HepG2 (cell line): ENCODE measurements around the gene ANKLE1. TPM values are rescaled to one million over a fixed set of nuclear protein-coding genes. Genes with fewer than 3 reads are reported as not detected.
A peak's percentile ranks its signal among the peaks of the same experiment; 100 is the strongest.

Source experiments
- ARHGAP35 ChIP-seq: sonication (generic); formaldehyde crosslinking; IDR thresholded peaks from 2 replicates; pipeline ENCODE4 v1.9.0; 2022; ENCODE audit warnings: mild to moderate bottlenecking, inconsistent platforms, moderate library complexity, missing genetic modification reagents, borderline replicate concordance
- CEBPG ChIP-seq: IDR thresholded peaks from 2 replicates; pipeline ENCODE4 v1.6.1; 2016
- CENPX ChIP-seq: sonication (generic); formaldehyde crosslinking; IDR thresholded peaks from 2 replicates; pipeline ENCODE4 v1.9.0; 2021; ENCODE audit warnings: mild to moderate bottlenecking, missing genetic modification reagents, moderate library complexity
- ETV5 ChIP-seq: IDR thresholded peaks from 2 replicates; pipeline ENCODE4 v1.6.1; 2018; ENCODE audit warnings: missing biosample characterization, missing genetic modification reagents, inconsistent platforms, borderline replicate concordance
- GABPB1 ChIP-seq: IDR thresholded peaks from 2 replicates; pipeline ENCODE4 v1.6.1; 2016; ENCODE audit warnings: mild to moderate bottlenecking, missing genetic modification reagents, moderate library complexity, missing compliant biosample characterization
- KLF6 ChIP-seq: IDR thresholded peaks from 2 replicates; pipeline ENCODE4 v1.8.0; 2016; ENCODE audit warnings: missing biosample characterization, missing genetic modification reagents
- NCOA5 ChIP-seq: sonication (generic); formaldehyde crosslinking; IDR thresholded peaks from 2 replicates; pipeline ENCODE4 v1.4.0; 2020; ENCODE audit warnings: missing genetic modification reagents
- PHF8 ChIP-seq: sonication (generic); formaldehyde crosslinking; IDR thresholded peaks from 2 replicates; pipeline ENCODE4 v1.5.0; 2020; ENCODE audit warnings: missing genetic modification reagents
- RFXAP ChIP-seq: sonication (generic); formaldehyde crosslinking; IDR thresholded peaks from 2 replicates; pipeline ENCODE4 v1.4.0; 2020; ENCODE audit warnings: missing genetic modification reagents, borderline replicate concordance
- SMAD9 ChIP-seq: sonication (generic); formaldehyde crosslinking; IDR thresholded peaks from 2 replicates; pipeline ENCODE4 v1.5.1; 2020; ENCODE audit warnings: mild to moderate bottlenecking, missing genetic modification reagents
- YY1 ChIP-seq: IDR thresholded peaks from 2 replicates; pipeline ENCODE4 v1.6.1; 2011; ENCODE audit warnings: low read length, low read depth, moderate library complexity, mild to moderate bottlenecking; ENCODE audit not compliant: insufficient read depth, insufficient replicate concordance
- ZBTB21 ChIP-seq: sonication (generic); formaldehyde crosslinking; IDR thresholded peaks from 2 replicates; pipeline ENCODE4 v1.4.0; 2020; ENCODE audit warnings: missing genetic modification reagents
- ZBTB3 ChIP-seq: sonication (generic); formaldehyde crosslinking; IDR thresholded peaks from 2 replicates; pipeline ENCODE4 v1.4.0; 2020; ENCODE audit warnings: low read depth, mild to moderate bottlenecking, moderate library complexity, missing genetic modification reagents, borderline replicate concordance
- ZEB1 ChIP-seq: IDR thresholded peaks from 2 replicates; pipeline ENCODE4 v1.6.1; 2012; ENCODE audit warnings: mild to moderate bottlenecking, low read depth, inconsistent platforms; ENCODE audit not compliant: insufficient replicate concordance
- ZNF264 ChIP-seq: sonication (generic); formaldehyde crosslinking; IDR thresholded peaks from 2 replicates; pipeline ENCODE4 v1.4.0; 2020; ENCODE audit warnings: missing genetic modification reagents
- ZNF432 ChIP-seq: sonication (generic); formaldehyde crosslinking; IDR thresholded peaks from 2 replicates; pipeline ENCODE4 v1.5.0; 2020; ENCODE audit warnings: missing genetic modification reagents, mild to moderate bottlenecking, borderline replicate concordance
- ZNF790 ChIP-seq: sonication (generic); formaldehyde crosslinking; IDR thresholded peaks from 2 replicates; pipeline ENCODE4 v1.8.0; 2022; ENCODE audit warnings: missing genetic modification reagents, mild to moderate bottlenecking, borderline replicate concordance
- ZSCAN21 ChIP-seq: sonication (generic); formaldehyde crosslinking; IDR thresholded peaks from 2 replicates; pipeline ENCODE4 v1.8.0; 2022; ENCODE audit warnings: mild to moderate bottlenecking, missing genetic modification reagents, moderate library complexity, borderline replicate concordance
- polyA plus RNA-seq, 8 experiments: library from polyadenylated mRNA; depleted of rRNA in 3 of 8; stranded (reverse) in 7 of 8; unstranded in 1 of 8; fragments of >200 nt; fragmentation: Illumina TruSeq in 4 of 8; extraction: Trizol in 4 of 8; gene quantifications; 2 replicates each; pipeline versions ENCODE4 v1.2.1 to v1.2.3, GENCODE V29; 2011 to 2016; ENCODE audit warnings: low read depth in 4 of 8, missing spikeins in 1 of 8, mixed read lengths in 1 of 8; ENCODE audit not compliant: insufficient read depth in 1 of 8
- total RNA-seq, 5 experiments: library from RNA; depleted of rRNA; stranded (reverse); fragments of >200 nt; fragmentation: Illumina TruSeq; extraction: Trizol; gene quantifications; 2 replicates each; pipeline ENCODE4 v1.2.3, GENCODE V29; 2016; ENCODE audit warnings: low read depth in 1 of 5
- TF ChIP-seq, protein P1 (sequence below): sonication (generic); formaldehyde crosslinking; IDR thresholded peaks from 2 replicates; pipeline ENCODE4 v1.5.1; 2020; ENCODE audit warnings: mild to moderate bottlenecking, missing genetic modification reagents, borderline replicate concordance
- TF ChIP-seq, protein P2 (sequence below), 2 experiments: IDR thresholded peaks; 2 replicates each; pipeline ENCODE4 v1.6.1; 2011 to 2012; ENCODE audit warnings: low read length in 2 of 2, borderline replicate concordance in 1 of 2, low read depth in 1 of 2, mild to moderate bottlenecking in 1 of 2, moderate library complexity in 1 of 2
- TF ChIP-seq, protein P3 (sequence below): conservative IDR thresholded peaks from 2 replicates; pipeline ENCODE4 v1.6.1; 2018; ENCODE audit warnings: missing genetic modification reagents
- TF ChIP-seq, protein P4 (sequence below): IDR thresholded peaks from 2 replicates; pipeline ENCODE4 v1.6.1; 2016

Gene ANKLE1
- total and polyA plus RNA-seq, 2 of the 13 experiments (the other 11 are each of a cell fraction or from before 2014, with no cell fraction given): 0.69 to 1.5 TPM

DNA sequence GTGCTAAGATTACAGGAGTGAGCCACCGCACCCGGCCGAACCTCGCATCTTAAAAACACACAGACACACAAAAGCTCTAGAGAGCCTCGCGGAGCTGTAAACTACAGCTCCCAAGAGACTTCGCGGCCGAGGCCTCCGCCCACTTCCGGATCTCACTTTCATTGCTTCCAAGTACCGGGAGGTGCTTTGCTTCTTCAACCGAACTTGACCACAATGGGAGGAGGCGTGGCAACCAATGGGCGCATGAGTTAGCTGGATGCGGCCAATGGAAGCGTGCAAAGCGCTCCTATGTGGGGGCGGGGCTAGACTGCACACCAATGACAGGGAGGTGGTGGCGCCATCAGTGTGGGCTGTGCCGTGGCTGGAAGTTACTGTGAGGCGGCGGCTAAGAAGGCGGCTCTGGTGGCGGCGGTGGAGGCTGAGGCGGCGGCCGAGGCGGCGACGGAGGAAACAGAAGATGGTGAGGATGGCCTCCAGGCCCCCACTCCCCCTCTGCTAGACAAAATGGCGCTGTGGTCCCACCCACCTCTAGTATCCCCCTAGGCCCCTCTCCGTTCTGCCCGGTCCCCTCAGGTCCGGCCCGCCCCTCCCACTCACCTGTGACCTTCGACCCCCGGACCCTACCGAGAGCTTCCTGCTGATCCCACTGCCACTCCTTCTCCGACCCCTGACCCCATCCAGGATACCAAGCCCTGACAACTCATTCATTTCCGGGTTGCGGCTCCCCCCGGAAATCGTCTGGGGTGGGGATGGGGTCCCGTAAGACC lies 27.7 kb downstream of the ANKLE1 start, which contains the start of gene DDA1 (continued):
- TF ChIP-seq, protein P1, sequence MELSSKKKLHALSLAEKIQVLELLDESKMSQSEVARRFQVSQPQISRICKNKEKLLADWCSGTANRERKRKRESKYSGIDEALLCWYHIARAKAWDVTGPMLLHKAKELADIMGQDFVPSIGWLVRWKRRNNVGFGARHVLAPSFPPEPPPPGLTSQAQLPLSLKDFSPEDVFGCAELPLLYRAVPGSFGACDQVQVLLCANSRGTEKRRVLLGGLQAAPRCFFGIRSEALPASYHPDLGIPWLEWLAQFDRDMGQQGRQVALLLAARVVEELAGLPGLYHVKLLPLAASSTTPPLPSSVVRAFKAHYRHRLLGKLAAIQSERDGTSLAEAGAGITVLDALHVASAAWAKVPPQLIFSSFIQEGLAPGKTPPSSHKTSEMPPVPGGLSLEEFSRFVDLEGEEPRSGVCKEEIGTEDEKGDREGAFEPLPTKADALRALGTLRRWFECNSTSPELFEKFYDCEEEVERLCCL (CRISPR knock-in tag): no peak
- no peak for TF ChIP-seq CENPX (CRISPR knock-in tag)
- peak; percentile 89; the same call in 1 of the 2 replicates for TF ChIP-seq RFXAP (CRISPR knock-in tag)
- TF ChIP-seq ZEB1: no peak
- no peak for TF ChIP-seq ZBTB21 (CRISPR knock-in tag)
- peak; percentile 93 for TF ChIP-seq GABPB1 (CRISPR knock-in tag)
- no peak for TF ChIP-seq ZNF432 (CRISPR knock-in tag)
- TF ChIP-seq ZNF264 (CRISPR knock-in tag): no peak
- TF ChIP-seq KLF6 (CRISPR knock-in tag): no peak
- TF ChIP-seq ZSCAN21 (CRISPR knock-in tag): peak; percentile 76; the same call in 1 of the 2 replicates
- peak; percentile 51; the same call in 1 of the 2 replicates for TF ChIP-seq ETV5
- no peak for TF ChIP-seq NCOA5 (CRISPR knock-in tag)
- TF ChIP-seq, protein P2, sequence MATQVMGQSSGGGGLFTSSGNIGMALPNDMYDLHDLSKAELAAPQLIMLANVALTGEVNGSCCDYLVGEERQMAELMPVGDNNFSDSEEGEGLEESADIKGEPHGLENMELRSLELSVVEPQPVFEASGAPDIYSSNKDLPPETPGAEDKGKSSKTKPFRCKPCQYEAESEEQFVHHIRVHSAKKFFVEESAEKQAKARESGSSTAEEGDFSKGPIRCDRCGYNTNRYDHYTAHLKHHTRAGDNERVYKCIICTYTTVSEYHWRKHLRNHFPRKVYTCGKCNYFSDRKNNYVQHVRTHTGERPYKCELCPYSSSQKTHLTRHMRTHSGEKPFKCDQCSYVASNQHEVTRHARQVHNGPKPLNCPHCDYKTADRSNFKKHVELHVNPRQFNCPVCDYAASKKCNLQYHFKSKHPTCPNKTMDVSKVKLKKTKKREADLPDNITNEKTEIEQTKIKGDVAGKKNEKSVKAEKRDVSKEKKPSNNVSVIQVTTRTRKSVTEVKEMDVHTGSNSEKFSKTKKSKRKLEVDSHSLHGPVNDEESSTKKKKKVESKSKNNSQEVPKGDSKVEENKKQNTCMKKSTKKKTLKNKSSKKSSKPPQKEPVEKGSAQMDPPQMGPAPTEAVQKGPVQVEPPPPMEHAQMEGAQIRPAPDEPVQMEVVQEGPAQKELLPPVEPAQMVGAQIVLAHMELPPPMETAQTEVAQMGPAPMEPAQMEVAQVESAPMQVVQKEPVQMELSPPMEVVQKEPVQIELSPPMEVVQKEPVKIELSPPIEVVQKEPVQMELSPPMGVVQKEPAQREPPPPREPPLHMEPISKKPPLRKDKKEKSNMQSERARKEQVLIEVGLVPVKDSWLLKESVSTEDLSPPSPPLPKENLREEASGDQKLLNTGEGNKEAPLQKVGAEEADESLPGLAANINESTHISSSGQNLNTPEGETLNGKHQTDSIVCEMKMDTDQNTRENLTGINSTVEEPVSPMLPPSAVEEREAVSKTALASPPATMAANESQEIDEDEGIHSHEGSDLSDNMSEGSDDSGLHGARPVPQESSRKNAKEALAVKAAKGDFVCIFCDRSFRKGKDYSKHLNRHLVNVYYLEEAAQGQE (IDR thresholded peaks at IDR 0.05; ENCODE audit: borderline replicate concordance in 1 of 2, low read depth in 1 of 2, low read length in 2 of 2): no peak
- no peak for TF ChIP-seq CEBPG
- peak; percentile 79 for TF ChIP-seq PHF8 (CRISPR knock-in tag)
- no peak for TF ChIP-seq SMAD9 (CRISPR knock-in tag)
- no peak; the same call in 1 of the 2 replicates for TF ChIP-seq ARHGAP35
- peak; percentile 68; the same call in 1 of the 2 replicates for TF ChIP-seq ZNF790 (CRISPR knock-in tag)
- 0 out of 2 replicates have a peak, but pooled peaks have one; percentile 12 for TF ChIP-seq ZBTB3 (CRISPR knock-in tag)
- TF ChIP-seq, protein P3, sequence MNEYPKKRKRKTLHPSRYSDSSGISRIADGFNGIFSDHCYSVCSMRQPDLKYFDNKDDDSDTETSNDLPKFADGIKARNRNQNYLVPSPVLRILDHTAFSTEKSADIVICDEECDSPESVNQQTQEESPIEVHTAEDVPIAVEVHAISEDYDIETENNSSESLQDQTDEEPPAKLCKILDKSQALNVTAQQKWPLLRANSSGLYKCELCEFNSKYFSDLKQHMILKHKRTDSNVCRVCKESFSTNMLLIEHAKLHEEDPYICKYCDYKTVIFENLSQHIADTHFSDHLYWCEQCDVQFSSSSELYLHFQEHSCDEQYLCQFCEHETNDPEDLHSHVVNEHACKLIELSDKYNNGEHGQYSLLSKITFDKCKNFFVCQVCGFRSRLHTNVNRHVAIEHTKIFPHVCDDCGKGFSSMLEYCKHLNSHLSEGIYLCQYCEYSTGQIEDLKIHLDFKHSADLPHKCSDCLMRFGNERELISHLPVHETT (CRISPR knock-in tag): 0 out of 2 replicates have a peak, but pooled peaks have one; percentile 31
- TF ChIP-seq, protein P4, sequence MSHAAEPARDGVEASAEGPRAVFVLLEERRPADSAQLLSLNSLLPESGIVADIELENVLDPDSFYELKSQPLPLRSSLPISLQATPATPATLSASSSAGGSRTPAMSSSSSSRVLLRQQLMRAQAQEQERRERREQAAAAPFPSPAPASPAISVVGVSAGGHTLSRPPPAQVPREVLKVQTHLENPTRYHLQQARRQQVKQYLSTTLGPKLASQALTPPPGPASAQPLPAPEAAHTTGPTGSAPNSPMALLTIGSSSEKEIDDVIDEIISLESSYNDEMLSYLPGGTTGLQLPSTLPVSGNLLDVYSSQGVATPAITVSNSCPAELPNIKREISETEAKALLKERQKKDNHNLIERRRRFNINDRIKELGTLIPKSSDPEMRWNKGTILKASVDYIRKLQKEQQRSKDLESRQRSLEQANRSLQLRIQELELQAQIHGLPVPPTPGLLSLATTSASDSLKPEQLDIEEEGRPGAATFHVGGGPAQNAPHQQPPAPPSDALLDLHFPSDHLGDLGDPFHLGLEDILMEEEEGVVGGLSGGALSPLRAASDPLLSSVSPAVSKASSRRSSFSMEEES: no peak
- peak; percentile 85 for TF ChIP-seq YY1
